Tibial nerve (tissue), 4 donors: ENCODE results near the gene GGTLC2.
"Not testable (repeated sequence)": the region's sequence is repeated elsewhere in the genome, so short reads cannot be mapped to it uniquely, and the experiment has no call there.

Experiments
- CTCF ChIP-seq, 5 experiments: fragments of 200-600 bp in 3 of 5; fragments of 450-650 bp in 2 of 5; sonication (generic) in 3 of 5; IDR thresholded peaks; one replicate each; pipeline ENCODE4 v1.5.1; 2016 to 2019; ENCODE audit warnings: antibody characterized with exemption in 5 of 5, mild to moderate bottlenecking in 3 of 5, moderate library complexity in 2 of 5
- EP300 ChIP-seq, 2 donors: sonication (generic); formaldehyde crosslinking; IDR thresholded peaks; one replicate each; pipeline ENCODE4 v1.6.1; 2017; ENCODE audit warnings: antibody characterized with exemption in 2 of 2, mild to moderate bottlenecking in 1 of 2

GRCh38 chr22:22638313-22638712, 6.1 kb upstream of the GGTLC2 start:
- not testable (repeated sequence) for TF ChIP-seq CTCF, EP300 (IDR thresholded peaks at IDR 0.05)
